ENCODE measurements around the gene TNFRSF19.

The TNFRSF19 gene

GRCh38 chr13:23629566-23630272 is 59.5 kb downstream of the TNFRSF19 start:
- DNase-seq: no peak

GRCh38 chr13:23630349-23631093 is 60.3 kb downstream of the TNFRSF19 start:
- no peak for DNase-seq

DNA sequence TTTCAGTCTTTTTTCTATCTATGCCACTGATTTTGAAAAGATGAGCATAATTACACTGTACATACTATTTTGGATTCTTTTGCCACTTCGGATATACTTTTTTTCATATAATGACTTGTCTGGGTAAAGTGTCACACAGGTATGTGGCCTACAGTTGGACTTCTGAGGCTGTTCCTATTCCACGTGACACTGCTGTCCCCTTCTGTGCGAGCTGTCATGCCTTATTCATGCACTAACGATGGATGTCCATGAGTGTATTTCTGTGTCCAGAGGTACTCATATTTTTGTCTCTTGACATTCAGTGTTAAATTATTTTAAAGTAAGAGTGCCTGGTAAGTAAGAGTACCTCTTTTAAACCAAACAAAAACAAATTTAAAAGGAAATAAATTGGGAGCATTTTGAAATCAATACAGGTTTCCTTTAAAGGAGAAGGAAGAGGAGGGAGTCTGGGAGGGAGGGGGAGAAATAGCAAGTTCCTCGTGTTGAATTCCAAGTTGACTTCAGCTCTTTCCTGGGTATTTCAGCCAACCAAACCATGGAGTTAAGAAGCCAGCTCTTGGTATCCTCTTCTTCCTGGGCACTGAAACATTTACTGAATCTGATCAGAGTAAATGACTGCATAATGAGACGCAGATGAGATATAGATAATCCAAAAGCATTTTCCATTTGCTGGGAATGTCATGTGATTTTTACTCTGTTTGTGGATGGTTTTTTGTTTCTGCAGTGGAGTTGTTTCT is 61.3 kb downstream of the TNFRSF19 start:
- no peak for DNase-seq

DNA sequence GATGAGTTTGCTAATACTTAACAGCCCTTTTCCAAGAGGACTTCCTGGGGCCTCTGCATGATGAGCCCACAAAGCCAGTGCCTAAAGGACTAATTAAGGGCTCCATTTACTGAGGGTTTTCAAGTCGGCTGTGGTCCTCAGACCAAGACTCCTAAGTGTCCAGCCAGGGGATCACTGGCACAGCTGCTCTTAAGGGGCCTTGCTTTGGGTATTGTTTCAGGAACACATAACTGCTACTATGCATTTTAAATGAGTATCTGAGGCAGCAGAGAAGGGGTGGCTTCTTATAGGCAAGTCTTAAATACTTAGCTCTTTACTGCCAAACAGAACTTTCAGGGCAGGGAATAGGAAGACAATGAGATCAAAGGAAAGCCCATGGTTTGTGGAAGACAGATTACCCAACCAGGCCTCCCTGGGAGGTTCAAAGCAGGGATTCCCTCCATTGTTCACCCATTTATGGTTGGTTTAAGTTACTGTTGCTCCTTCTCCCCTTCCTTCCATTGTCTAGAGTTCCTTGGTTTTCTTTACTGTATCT is 61.9 kb downstream of the TNFRSF19 start:
- no peak for DNase-seq

DNA sequence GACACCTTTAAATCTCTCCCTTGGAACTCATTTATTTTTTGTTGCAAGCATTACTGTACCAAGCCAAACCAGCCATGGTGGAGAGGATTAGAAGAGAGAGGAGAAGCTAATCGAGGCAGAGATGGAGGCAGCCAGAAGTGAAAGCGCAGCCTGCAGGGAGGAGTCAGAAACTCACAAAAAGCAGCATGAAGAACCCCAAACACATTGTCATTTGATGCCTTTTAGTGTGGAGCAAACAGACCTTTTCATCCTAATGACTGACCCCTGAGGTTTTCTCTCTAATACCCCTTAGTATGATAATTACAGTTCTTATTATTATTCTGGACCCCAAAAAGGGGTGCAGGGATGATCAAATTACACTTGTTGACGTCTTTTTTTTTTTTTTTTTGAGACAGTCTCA is 62.5 kb downstream of the TNFRSF19 start:
- no peak for DNase-seq

GRCh38 chr13:23634897-23635296 is 64.7 kb downstream of the TNFRSF19 start:
- DNase-seq: no peak

DNA sequence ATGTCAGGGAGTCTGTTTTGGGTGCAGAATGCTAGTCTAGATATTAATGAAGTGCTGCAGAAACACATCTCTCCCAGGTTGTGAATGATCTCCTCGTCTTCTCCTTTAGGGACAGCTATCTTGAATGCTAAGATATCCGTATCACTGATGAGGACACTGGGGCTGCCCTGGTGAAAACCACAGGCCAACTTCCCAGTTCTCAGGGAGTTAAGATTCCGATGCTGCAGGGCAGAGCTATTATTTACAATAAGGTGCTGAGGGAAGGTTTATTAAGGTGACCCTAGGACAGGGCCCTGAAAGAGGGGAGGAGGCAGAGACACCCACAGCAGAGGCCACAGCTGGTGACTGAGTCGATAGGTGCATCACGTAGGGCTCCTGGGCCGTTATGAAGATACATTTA is 66.1 kb downstream of the TNFRSF19 start:
- DNase-seq: no peak

DNA sequence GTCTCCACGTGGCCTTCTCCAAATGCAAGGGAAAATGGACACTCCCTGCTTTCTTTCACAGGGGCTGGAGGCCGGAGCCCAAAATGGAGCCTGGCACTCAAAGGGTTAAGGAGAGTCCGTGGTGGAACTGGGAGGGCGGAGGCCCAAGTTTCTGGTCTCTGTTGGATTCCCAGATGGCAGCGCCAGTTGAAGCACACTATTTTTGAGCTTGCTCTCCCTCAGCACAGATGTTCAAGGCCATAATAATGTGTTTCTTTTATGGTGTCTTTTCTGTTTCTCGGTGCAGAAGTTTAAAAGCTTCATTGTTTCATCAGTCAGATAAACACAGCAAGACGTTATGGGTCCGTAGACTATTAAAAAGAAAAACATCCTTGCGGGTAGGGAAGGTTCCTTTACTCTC is 67.6 kb downstream of the TNFRSF19 start:
- no peak for DNase-seq

GRCh38 chr13:23639674-23640073 is 69.5 kb downstream of the TNFRSF19 start:
- no peak for DNase-seq

GRCh38 chr13:23642110-23642509 is 71.9 kb downstream of the TNFRSF19 start:
- no peak for DNase-seq

DNA sequence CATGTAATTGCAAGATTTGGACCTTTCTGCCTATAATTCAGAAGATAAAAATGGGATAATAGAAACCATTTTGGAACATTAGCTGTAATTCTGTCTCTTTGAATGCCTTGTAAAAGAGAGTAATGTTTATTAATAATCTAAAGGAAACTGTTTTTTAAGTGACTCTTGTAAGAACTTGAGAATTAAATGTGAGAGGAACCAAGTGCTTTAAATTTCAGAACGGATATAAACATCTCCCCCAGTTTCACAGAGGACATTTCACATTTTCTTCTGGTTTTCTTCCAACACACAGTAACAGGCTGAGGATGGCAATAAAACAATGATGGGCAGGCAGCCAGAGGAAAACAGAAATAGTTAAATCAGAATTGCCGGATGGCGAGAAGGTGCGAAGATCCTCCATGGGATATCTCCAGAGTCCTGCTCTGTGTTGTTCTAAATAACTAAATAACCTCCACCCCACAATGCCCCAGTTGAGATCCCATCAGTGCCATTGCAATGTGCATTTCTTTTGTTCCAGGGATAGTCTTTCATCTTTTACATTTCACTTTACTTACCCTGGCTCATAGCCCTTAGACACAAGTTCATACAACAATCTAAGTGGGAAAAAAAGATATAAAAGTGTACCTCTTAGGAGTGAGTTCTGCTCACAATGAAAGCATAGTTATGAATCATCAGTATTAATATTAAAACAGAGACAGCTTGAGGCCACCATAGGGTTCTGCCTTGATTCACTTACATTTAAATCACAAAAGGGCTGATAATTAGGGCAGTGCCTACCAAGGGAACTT is 73.3 kb downstream of the TNFRSF19 start:
- no peak for DNase-seq

DNA sequence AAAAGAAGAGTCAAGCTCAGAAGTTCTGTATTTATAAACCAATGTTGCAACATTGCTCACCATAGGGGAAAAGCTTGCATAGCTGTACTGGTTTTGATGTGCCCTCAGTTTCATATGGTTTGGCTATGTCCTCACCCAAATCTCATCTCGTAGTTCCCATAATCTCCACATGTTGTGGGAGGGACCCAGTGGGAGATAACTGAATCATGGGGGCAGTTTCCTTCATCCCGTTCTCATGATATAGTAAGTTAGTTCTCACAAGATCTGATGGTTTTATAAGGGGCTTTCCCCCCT is 73.9 kb downstream of the TNFRSF19 start:
- no peak for DNase-seq

- no peak for DNase-seq
These were observed 74.4 kb downstream of the TNFRSF19 start for GRCh38 chr13:23644527-23645138.

GRCh38 chr13:23645851-23646250 is 75.6 kb downstream of the TNFRSF19 start:
- DNase-seq: no peak

DNA sequence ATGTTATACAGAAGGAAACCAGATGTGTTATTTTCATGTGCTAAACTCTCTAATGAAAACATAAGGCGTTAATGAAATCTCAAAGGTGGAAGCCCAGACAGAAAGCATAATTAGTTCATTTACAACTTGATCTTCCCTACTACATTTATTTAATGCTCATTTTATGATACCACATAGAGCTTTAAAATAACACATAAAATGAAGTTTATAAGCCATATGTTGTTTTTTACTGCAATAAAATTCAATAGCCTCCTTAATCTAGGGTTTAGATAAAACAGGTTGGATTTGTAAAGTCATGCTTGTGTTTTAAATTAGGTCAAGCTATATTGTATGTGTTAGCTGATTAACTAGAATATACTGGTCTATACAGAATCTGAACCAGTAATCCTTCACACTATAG is 81.2 kb downstream of the TNFRSF19 start:
- DNase-seq: no peak

- no peak for DNase-seq
These were observed 81.7 kb downstream of the TNFRSF19 start for GRCh38 chr13:23651887-23652286.

DNA sequence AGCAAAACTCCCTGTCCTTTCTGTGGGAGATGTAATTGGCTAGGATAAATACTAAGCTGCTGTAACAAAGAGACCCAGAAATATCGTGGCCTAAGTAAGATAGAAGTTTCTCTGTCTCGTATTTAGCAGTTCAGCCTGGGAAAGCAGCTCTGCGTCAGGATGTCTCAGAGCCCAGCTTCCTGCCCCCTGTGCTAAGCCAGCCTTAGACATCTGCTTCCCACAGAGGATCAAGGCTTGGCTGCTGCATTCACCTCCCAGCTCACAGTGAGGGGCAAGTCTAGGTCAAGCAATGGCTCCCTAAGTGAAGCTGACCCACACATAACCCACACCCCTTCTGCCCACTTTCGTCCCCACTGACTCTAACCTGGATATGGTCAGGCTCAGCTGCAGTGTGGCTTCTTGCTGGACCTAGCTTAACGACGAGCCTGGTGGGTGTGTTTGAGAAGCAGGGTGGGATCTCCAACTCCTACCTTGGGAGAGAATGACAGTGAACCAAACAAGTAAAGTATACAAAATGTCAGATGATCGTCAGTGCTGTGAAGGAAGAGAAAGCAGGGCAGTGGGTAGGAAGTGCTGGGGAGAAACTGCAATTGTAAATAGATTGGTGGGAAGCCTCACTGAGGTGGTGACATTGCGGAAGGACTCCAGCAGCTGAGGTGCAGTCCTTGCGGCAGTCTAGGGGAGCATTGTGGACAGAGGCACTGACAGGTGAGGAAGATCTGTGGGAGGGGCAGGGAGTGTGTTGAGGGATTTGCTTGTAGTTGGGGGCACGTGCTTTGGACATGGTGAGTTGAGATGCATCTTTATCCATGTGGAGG is 82.9 kb downstream of the TNFRSF19 start:
- no peak for DNase-seq

DNA sequence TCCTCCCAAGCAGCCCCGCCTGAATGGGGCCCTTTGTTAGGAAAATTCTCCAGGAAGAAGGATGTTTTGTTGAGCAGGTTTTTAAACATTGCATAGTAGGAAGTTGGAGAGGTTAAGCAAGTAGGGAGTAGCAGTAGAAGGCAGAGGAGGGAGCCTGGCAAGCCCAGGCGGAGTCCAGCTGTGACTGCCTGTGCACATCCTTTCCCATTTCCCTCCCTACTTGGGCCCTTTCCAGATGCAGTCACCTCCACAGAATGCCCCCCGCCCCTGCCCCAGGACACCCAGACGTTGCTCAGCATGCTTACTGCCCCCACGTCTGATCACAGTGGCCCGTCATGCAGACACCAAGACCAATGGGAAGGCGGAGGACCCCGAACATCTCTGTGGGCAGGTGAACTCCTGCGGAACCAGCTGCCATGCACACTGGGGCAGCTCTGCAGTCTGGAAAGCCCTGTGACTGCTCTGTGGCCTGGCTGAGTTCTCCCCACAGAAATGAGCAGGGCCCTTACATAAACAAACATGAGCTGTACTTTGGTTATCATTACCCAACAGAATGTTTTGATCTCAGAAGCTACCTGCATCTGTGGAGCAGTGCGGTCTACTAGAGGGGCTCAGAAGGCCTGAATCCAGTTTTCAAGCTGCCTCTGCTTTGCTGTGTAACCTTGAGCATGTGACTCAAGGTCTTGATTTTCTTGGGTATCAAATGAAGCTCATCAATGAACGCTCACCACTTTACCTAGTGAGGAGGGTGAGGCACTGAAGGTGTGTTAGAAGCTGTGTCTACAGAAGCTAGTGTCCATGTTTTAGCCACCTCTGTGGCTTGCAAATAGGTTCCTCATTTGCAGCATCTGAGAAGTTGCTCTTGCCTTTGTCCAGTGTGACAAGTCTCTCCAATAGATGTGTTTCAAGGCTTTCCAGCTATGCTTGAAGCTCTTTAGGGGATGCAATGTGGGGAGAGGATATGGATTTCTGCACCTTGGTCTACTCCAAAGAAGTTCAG is 84.2 kb downstream of the TNFRSF19 start:
- no peak for DNase-seq

DNA sequence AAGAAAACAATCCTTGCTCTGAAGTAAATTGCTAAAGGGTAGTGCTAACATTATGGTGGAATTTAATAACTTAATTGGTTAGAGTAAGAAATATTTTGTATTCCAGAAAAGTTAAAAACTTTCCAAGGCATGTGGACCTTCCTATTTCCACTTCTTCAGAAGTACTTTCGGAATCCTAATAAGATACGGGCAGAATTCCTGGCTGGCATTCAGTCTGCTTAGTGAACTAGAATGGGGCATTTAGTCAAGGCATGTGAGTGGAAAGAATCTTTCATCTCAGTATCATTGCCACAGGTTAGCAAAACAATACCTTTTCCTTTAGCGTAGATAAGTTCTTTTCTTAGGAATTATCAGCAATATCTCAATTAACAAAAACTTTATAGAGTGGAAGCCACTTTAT is 85.1 kb downstream of the TNFRSF19 start:
- no peak for DNase-seq

DNA sequence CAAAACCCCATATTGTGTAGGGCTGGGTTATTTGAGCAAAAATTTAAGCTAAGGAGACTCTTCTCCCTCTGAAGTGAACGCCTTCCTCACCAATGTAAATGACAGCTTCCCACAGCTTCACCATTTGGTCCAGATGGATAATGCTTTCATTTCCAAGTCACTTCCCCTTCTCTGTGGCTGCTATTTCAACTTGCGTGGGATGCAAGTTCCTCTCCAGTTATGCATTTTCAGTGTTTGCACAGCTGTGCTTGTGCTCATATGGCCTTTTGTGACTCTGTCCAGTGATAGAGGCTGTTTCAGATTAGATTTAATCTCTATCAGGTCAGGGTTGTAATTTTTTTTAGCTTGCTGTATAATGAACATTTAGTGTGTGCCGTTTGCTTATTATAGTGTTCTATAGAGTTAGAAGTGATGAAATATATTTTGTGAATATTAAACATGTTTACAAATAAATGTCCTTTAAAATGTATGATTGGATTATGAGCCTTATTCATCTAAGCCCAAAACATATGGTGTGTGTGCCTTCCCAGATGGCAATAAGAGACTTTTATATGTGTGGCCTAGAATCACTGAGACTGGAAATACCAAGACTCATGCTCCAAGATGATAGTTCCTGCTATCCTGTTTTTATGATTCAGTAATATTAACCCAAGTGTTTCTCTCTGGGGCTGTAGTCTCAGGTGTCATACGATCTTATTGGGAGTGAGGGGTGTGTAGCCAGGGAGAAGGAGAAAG is 86.6 kb downstream of the TNFRSF19 start:
- DNase-seq: no peak

All from stimulated activated CD4-positive, alpha-beta T cell treated with anti-CD3 and anti-CD28 coated beads, Interleukin-15, amount 100 ng/mL, for 24 hours (primary cell).